Stimulated activated CD4-positive, alpha-beta T cell treated with anti-CD3 and anti-CD28 coated beads, Interleukin-12 subunit alpha, Interleukin-12 subunit beta, amount 100 ng/mL, for 48 hours (primary cell): Measurements from ENCODE around the gene BLVRA.
"Not testable (repeated sequence)": the region's sequence is repeated elsewhere in the genome, so short reads cannot be mapped to it uniquely, and the experiment has no call there.

Experiments used
- DNase-seq, 3 donors: peaks; one replicate each; pipeline ENCODE4 v3.0.0-alpha.2; 2020; ENCODE audit warnings: low read depth in 2 of 3, low spot score in 1 of 3

The BLVRA gene

GRCh38 chr7:43799605-43800004 is 41.1 kb downstream of the BLVRA start:
- no peak for DNase-seq

DNA sequence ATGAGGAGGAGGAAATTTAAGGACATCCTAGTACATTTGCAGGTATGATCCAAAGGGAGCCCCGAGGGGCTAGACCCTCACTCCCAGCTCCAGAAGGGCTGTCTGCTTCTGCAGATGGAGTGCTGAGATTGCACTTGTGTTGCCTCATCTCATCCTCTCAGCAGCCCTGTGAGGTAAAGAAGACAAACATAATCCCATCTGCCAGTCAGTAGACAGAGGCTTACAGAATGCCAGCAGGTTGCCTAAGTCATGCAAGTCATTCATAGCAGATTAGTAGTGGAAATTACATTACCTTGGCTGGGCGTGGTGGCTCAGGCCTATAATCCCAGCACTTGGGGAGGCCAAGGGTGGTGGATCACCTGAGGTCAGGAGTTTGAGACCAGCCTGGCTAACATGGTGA is 45.4 kb downstream of the BLVRA start:
- DNase-seq, result no peak

- no peak for DNase-seq
Observed at GRCh38 chr7:43808410-43808809, 49.9 kb downstream of the BLVRA start.

DNA sequence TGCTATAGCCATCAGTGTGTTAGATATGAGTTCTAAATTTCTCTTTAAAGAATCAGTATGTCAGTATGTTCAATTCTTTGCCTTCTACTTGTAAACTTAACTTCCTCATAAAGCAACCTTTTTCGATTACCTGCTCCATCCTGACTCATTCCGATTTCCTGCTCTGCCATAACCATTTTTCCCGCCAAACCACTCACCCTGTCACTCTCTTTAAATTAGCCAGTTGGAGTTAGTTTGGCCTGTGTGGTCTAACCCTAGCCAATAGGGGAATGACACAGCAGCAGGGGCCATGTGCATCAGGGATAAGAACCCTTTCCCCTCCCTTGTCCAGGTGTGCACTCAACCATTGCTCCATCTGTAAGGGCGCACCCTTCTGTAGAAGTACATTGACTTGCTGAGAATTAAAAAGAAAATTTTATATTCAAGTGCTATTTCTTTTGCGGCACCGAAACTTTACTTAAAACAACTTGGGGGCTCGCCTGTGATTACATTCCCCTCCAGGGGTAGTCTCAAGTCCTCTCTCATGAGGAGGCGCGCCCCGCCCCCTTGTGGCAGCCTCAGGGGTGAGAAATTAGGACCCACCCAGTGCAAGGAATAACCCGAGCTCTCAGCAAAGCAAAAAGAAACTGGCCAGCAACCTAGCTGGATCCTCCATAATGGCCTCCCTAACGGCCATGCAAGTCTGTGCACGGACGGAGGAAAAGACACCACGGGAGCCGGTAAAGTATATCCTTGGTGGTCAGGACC is 51.9 kb downstream of the BLVRA start:
- peak; percentile 16 to 29 (median 21) for DNase-seq

GRCh38 chr7:43815373-43815772 is 56.9 kb downstream of the BLVRA start:
- no peak for DNase-seq

GRCh38 chr7:43816046-43816797 is 57.7 kb downstream of the BLVRA start:
- not testable (repeated sequence) for DNase-seq

DNA sequence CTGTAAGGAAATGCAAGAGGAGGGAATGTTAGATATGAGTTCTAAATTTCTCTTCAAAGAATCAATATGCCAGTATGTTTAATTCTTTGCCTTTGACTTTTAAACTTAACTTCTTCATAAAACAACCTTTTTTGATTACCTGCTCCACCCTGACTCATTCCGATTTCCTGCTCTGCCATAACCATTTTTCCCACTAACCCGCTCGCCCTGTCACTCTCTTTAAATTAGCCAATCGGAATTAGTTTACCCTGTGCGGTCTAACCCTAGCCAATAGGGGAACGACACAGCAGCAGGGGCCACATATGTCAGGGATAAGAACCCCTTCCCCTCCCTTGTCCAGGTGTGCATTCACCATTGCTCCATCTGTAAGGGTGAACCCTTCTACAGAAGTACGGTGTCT is 64.9 kb downstream of the BLVRA start:
- DNase-seq, result not testable (repeated sequence)

- DNase-seq, result no peak
Observed at GRCh38 chr7:43823941-43824340, 65.5 kb downstream of the BLVRA start.

GRCh38 chr7:43824513-43824912 is 66.0 kb downstream of the BLVRA start:
- not testable (repeated sequence) for DNase-seq

GRCh38 chr7:43824963-43825362 is 66.5 kb downstream of the BLVRA start:
- DNase-seq, result no peak

DNA sequence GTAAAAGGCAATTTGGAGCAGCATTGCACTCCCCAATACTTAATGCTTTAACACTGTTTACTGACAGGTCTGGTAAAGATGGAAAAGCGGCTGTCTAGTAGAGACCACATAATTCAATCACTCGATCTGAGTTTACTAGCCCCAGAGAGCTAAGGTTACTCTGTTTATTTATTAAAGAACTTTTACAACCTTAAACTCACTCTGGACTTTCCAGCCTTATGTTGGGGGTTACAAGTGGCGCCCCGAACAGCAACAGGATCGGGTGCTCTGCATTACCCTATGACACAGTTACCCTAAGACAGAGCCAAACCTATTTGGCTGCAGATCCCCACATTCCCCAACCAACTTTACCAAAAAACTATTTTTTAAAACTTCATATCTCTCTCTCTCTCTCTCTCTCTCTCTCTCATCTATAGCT is 66.9 kb downstream of the BLVRA start:
- DNase-seq, result no peak

- not testable (repeated sequence) for DNase-seq
Observed at GRCh38 chr7:43830917-43831316, 72.4 kb downstream of the BLVRA start.

GRCh38 chr7:43834463-43835251 is 76.2 kb downstream of the BLVRA start:
- DNase-seq, result peak; percentile 12 to 31 (median 14)

DNA sequence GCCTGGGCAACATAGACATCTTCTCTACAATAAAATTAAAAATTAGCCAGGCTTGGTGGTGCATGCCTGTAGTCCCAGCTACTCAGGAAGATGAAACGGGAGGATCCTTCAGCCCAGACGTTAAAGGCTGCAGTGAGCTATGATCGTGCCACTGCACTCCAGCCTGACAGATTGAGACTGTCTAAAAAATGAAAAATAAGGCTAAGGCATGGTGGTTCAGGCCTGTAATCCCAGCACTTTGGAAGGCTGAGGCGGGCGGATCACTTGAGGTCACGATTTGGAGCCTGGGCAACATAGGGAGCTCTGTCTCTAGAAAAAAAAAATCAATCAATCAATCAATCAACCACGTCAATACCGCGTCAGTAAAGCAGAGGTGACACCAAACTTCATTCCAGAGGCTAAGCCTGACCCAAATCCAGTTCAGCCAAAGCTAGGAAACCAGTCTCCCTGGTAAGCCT is 79.8 kb downstream of the BLVRA start:
- DNase-seq, result no peak

- no peak for DNase-seq
Observed at GRCh38 chr7:43843296-43843695, 84.8 kb downstream of the BLVRA start.

- DNase-seq, result no peak
Observed at GRCh38 chr7:43844257-43844656, 85.8 kb downstream of the BLVRA start.

DNA sequence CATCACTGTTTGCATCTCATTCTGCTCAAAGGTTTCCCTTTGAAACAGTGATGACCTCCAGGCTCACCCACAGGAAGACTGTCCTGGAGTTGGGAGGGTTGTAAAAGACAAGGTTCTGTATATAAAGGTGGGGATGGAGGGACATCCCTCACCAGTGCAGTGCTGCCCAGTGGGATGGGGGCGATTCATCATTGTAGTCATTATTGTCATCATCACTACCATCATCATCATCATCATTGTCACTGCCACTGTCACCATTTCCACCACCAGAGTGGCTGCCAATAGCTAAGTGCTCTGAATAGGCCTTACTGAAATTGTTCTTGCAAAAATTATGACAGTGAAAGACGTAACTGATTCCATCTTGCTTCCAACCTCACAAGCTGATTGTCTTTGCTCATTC is 86.2 kb downstream of the BLVRA start:
- no peak for DNase-seq

- no peak for DNase-seq
Observed at GRCh38 chr7:43847496-43847895, 89.0 kb downstream of the BLVRA start.

DNA sequence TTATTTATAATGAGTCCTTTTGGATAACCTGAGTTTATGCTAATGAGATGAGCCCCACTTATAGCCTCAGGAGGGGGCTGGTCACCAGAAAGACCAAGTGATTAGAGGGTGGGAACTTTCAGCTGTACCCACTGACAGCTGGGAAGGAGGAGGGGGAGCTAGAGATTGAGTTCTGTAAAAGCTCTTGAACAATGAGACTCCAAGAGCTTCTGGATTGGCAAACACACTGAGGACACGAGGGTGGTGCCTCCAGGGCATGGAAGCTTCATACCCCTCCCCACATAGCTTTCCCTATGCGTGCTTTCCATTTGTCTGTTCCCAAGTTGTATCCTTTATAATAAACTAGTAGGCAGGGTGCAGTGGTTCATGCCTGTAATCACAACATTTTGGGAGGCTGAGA is 90.6 kb downstream of the BLVRA start:
- DNase-seq, result no peak

DNA sequence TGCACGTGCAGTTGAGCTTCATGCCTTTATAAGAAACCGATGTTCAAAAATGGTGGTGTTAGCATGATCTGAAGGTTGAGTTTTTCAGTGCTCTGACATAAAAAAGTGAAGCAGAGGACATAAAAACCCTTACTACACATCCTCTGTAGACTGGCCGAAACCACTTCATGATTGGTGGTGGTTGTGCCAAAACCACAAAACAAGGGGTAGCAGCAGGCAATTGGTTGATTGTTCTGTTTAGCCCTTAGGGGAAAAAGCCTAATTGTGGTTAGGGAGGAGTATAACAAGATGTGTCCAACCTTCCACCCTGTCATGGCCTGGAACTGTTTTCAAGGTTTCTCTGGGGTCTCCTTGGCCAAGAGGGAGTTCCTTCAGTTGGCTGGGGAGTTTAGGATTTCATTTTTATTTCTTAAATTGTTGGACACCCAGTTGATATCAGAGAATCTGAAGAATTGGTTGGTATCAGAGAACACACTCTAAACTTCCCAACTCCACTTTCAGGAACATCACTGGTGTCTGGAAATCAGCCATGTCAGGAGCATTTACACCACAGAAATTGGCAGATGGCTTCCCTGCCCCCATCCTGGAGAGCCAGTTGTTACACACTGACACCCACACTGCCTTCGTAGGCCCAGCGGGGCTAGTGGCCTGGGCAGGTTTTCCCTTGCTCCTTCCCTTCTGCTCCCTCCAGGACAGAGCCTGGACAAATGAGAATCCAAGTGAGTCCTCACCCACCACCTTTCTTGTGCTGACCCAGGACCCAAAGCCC is 92.1 kb downstream of the BLVRA start:
- DNase-seq, result no peak

- no peak for DNase-seq
Observed at GRCh38 chr7:43851805-43852204, 93.3 kb downstream of the BLVRA start.
